HG02943 (cell line): ENCODE data around the gene PGLYRP3.
"Not testable (repeated sequence)": the region's sequence is repeated elsewhere in the genome, so short reads cannot be mapped to it uniquely, and the experiment has no call there.

Experiments used
- ATAC-seq: cut with Tn5 transposase; IDR thresholded peaks from one replicate; pipeline ENCODE4 v1.9.1; 2021; ENCODE audit warnings: mild to moderate bottlenecking, low read depth, moderate library complexity; ENCODE audit not compliant: unreplicated experiment

The PGLYRP3 gene

DNA sequence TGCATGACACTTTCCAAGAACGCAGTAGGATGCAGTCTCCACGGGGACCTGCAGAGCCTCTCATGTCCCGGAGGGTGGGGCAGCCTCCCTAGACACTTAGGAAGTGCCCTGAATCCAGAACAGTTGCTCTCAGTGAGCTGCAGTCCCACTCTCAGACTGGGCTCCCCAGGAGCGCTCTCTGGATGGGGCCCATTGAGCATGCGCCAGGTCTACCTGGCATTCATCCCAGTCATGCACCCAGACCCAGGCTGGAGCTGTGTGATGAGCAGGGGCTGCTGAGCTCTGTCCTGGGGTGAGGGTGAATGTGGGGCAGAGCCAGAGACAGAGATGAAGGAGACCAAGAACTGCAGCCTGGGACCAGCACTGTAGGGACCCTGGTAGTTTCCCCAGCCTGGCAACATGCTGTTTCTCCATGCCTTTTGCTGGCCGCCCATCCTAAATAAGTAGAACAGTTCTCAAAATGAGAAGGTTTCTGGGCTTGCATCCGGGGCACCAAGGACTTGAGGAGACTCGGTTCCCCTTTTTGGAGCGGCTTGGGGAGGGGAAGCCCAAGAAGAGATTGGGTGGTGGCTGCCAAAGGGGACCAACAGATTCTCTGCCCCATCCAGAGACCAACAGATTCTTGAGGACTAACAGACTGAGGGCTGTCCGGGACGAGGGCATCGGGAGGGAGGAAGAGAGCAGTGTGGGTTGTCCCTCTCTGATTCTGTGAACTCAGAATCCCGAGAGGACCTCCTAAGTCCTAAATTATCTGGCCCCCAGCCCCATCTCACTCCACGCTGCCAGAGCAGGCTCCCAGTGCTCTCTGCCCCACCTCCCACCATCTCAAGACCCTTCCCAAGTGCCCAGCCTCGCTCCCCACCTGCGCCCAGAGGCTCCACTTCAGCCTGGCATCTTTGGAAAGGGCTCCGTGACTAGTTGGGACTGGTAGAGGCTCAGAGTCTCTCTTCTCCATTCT lies 36.9 kb upstream of the PGLYRP3 start:
- ATAC-seq, result no peak

GRCh38 chr1:153348511-153349362 lies 36.0 kb upstream of the PGLYRP3 start, which contains the start of gene PGLYRP4:
TSS of gene PGLYRP4 (minus strand) at chr1:153348841. CDS start at chr1:153347932, 909 bp downstream.
- no peak for ATAC-seq

GRCh38 chr1:153347856-153348255 lies 35.1 kb upstream of the PGLYRP3 start:
- no peak for ATAC-seq

DNA sequence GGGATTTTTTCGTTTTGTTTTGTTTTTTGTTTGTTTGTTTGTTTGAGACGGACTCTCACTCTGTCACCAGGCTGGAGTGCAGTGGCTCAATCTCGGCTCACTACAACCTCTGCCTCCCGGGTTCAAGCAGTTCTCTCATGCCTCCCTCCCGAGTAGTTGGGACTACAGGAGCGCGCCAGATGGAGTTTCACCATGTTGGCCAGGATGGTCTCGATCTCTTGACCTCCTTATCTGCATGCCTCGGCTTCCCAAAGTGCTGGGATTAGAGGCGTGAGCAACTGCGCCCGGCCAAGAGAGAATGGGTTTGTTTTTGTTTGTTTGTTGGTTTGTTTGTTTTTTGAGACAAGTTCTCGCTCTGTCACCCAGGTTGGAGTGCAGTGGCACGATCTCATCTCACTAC lies 34.3 kb upstream of the PGLYRP3 start:
- not testable (repeated sequence) for ATAC-seq

DNA sequence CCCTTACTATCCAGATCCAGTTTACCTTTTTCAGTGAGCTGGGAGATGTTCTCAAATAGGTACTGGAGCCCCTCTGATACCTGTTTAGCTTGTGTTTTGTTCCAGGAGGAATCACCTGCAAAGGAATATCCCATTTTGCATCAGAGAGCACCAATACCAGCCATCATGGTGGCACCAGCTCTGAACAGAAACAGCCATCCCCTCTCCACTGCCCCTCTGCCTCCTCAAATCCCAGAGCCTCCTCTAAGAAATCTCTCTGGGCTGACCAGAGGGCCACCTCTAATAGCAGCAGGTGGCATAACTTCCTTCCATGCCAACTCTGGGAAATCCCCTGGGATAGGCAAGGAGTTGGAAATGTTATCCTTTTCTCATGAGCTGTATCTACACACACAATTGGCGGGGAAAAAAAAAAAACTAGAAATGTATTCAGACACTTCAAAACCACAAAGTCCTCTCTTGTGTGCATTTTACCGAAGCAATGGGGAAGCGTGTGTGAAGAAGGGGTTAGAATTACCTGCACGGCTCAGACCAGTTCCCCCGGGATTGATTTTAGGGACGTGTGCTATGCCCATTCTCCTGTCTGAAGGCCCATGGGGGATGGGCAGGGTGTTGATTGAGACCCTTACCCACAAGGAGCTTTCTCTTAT lies 33.4 kb upstream of the PGLYRP3 start:
- ATAC-seq, result no peak

DNA sequence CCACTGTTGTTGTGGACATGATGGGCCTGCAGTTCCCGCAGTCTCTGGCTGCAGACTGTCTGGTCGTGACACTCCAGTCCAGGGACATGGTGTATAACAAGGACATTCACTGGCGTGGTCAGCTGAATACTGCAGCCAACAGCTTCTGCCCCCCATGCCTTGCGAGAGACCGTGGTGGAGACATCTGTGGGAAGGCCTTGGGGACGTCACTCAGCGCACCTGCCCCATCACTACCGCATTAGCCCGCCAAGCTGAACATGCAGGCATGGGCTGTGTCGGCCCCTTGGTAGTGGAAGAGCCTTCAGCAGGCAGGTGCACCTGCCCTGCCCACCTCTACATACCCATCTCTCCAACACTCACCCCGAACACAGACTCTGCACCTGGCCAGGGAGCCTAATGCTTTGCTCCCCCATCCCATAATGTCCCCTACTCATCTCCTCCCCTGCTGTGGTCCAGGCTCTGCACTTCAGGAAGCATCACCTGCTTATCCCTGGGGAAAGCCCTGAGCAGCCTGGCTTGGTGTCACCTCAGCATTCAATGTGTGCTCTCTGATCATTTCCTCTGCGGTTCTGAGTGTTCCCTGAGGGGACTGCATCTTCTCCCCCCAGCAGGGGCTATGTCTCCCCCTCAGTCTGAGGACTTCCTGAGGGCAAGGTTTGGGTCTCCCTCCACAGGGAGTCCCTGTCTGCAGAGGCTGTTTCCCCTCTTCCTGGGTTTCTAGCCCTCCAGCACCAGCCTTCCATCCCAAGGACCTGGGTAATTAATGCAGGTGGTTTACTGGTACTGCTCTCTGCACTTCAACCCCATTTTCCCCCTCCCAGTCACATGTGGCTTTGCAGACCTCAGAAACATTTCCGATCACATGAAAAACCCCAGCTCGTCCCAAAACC lies 32.7 kb upstream of the PGLYRP3 start:
- no peak for ATAC-seq

DNA sequence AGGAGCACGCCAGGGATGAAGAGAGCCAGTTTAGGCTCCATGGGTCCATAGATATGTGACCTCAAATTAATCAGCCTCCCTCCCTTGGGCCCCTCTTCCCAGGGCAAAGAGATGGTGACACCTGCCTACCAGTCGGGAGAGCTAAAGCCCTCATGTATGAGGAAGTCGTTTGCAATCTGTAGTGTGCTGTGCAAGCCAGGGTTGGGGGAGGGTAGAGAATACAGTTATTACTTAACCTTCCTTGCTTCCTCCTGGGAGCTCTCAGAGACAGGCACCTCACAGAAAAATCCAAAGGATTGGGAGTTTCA lies 31.9 kb upstream of the PGLYRP3 start:
- no peak for ATAC-seq

GRCh38 chr1:153343811-153344717 lies 31.3 kb upstream of the PGLYRP3 start:
- no peak for ATAC-seq

GRCh38 chr1:153343040-153343681 lies 30.4 kb upstream of the PGLYRP3 start:
- ATAC-seq, result no peak

GRCh38 chr1:153342178-153342577 lies 29.4 kb upstream of the PGLYRP3 start:
- ATAC-seq, result no peak

DNA sequence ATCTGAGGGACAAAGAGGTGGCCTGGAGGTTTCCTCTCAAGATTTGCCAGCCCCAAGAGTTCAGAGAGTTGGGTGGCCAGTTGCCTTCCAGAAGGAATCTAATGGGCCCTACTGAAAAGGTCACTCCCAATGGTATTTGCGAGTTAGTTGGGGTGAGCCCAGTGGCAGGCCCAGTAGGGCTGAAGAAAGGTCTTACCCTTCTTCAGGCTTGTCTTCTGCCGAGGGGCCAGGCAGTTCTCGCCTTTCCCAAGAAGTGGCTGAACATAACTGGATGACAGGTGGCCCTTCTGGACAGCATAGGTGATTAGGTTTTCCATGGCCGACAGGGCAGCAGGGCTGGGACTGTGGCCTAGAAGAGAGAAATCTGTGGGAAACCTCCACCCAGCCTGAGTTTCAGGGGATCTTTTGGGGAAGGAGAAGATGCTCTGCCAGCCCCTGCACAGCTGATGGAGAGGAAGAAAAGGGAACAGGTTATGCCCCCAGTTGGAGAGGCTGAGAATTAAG lies 28.7 kb upstream of the PGLYRP3 start:
- no peak for ATAC-seq

DNA sequence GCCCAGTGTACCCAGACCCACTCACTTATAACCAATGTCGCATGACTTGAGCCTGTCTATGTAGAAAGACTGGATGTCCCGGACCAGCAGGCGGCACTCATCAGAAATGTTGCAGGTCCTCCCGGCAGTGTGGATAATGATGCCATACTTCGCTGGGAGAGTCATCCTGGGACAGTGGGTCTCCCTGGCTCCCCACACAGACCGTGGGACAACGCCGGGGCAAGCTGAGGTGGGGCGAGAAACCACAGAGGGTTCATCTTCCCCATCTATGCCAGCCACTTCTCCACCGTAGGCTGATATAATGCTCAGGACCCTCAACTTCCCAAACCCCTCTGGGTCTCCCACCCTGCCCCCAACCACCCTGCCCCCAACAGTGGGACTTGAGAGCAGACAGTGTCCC lies 27.6 kb upstream of the PGLYRP3 start:
- no peak for ATAC-seq

- ATAC-seq, result no peak
These were observed 27.1 kb upstream of the PGLYRP3 start for GRCh38 chr1:153339802-153340201.

- ATAC-seq, result no peak
These were observed 25.5 kb upstream of the PGLYRP3 start for GRCh38 chr1:153337980-153338853.

DNA sequence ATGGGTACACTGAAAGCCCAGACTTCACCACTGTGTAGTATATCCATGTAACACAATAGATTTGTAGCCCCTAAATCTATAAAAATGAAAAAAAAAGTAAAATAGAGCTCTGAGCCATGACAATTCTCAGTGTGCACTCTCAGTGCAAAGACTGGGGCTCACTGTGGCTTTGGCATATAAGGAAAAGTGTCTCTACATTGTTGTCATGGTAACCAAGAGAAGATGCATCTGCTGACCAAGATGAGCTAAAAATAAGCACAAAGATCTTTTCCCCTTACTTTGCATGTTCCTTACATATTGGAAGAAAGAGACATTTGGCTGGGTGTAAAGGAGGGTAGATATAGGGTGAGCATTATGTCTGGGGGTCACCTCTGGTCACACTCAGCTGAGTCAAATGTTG lies 23.9 kb upstream of the PGLYRP3 start:
- no peak for ATAC-seq

DNA sequence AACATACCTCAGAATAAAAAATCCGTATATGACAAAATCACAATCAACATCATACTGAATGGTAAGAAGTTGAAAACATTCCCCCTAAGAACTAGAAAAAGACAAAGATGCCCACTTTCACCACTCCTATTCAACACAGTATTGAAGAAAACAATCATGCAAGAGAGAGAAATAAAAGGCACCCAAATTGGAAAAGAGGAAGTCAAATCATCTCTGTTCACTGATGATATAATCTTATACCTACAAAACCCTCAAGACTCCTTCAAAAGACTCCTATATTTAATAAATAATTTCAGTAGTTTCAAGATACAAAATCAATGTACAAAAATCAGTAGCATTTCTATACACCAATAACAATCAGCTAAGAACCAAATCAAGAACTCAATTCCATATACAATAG lies 21.1 kb upstream of the PGLYRP3 start:
- no peak for ATAC-seq

DNA sequence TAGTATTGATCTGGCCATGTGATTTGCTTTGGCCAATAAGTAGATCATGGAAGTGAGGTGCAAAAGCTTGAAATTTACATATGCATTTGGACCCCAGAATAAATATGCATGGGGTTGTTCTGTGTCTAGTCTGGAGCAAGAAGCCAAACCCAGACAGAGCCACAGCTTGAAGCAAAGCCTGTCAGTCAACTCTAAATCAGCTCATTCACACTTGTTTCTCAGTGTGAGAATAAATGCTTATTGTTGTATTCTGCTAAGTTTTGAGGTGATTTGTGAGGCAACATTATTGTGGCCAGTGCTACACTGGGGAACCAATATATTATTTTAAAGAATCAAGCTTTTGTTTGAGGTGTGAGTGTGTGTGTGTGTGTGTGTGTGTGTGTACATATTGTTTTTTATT lies 12.2 kb upstream of the PGLYRP3 start:
- no peak for ATAC-seq
